GM19099 (cell line): ENCODE results near the gene KIF3B.

ENCODE experiments used
- POLR2A ChIP-seq: IDR thresholded peaks from 3 replicates; pipeline ENCODE4 v1.6.1; 2011; ENCODE audit warnings: low read depth; ENCODE audit not compliant: insufficient read length; ENCODE audit errors: extremely low read depth

The KIF3B gene

GRCh38 chr20:32357869-32358631 is 80.6 kb downstream of the KIF3B start, which contains the start of gene ASXL1:
Gene ASXL1 (plus strand): TSS chr20:32358331. CDS start chr20:32358776, 445 bp downstream.
- TF ChIP-seq POLR2A = peak; percentile 69

- TF ChIP-seq POLR2A = no peak
Measured at GRCh38 chr20:32358632-32358882, 81.1 kb downstream of the KIF3B start.

- peak; percentile 57 for TF ChIP-seq POLR2A
Measured at GRCh38 chr20:32358883-32359632, 81.6 kb downstream of the KIF3B start.

GRCh38 chr20:32359633-32360332 is 82.3 kb downstream of the KIF3B start:
- TF ChIP-seq POLR2A = no peak

- no peak for TF ChIP-seq POLR2A
Measured at GRCh38 chr20:32360333-32360634, 82.8 kb downstream of the KIF3B start.

GRCh38 chr20:32362901-32363364 is 85.5 kb downstream of the KIF3B start:
- no peak for TF ChIP-seq POLR2A

- no peak for TF ChIP-seq POLR2A
Measured at GRCh38 chr20:32363492-32363891, 86.0 kb downstream of the KIF3B start.

- no peak for TF ChIP-seq POLR2A
Measured at GRCh38 chr20:32364554-32365208, 87.2 kb downstream of the KIF3B start.

- no peak for TF ChIP-seq POLR2A
Measured at GRCh38 chr20:32365564-32365963, 88.1 kb downstream of the KIF3B start.

GRCh38 chr20:32366380-32366779 is 88.9 kb downstream of the KIF3B start:
- TF ChIP-seq POLR2A = no peak

GRCh38 chr20:32368323-32368722 is 90.9 kb downstream of the KIF3B start:
- TF ChIP-seq POLR2A = no peak

- no peak for TF ChIP-seq POLR2A
Measured at GRCh38 chr20:32368925-32369324, 91.5 kb downstream of the KIF3B start.

- no peak for TF ChIP-seq POLR2A
Measured at GRCh38 chr20:32370897-32371296, 93.4 kb downstream of the KIF3B start.

- no peak for TF ChIP-seq POLR2A
Measured at GRCh38 chr20:32378461-32378860, 101.0 kb downstream of the KIF3B start.

- no peak for TF ChIP-seq POLR2A
Measured at GRCh38 chr20:32380745-32381144, 103.3 kb downstream of the KIF3B start.
